SK-N-SH treated with all-trans-retinoic acid at 6 μM for 48 hours (cell line): ENCODE data around the gene MAP1A.

Experiments used
- ARNTL ChIP-seq: fragments of 450-650 bp; formaldehyde crosslinking; IDR thresholded peaks from 2 replicates; pipeline ENCODE4 v1.5.0; 2020; ENCODE audit warnings: low read depth, mild to moderate bottlenecking, moderate library complexity, borderline replicate concordance
- BACH2 ChIP-seq: fragments of 250-450 bp; sonication (Bioruptor Pico); IDR thresholded peaks from 2 replicates; pipeline ENCODE4 v1.9.0; 2021; ENCODE audit warnings: mild to moderate bottlenecking, borderline replicate concordance
- CREB5 ChIP-seq: fragments of 250-450 bp; sonication (Bioruptor Pico); IDR thresholded peaks from 2 replicates; pipeline ENCODE4 v1.5.1; 2020; ENCODE audit warnings: low read depth, mild to moderate bottlenecking, moderate library complexity
- GLIS3 ChIP-seq: fragments of 250-450 bp; sonication (Bioruptor Pico); IDR thresholded peaks from 2 replicates; pipeline ENCODE4 v1.5.0; 2020; ENCODE audit warnings: mild to moderate bottlenecking, moderate library complexity
- PATZ1 ChIP-seq: fragments of 250-450 bp; sonication (Bioruptor Pico); IDR thresholded peaks from 2 replicates; pipeline ENCODE4 v1.8.0; 2020; ENCODE audit warnings: mild to moderate bottlenecking, moderate library complexity, borderline replicate concordance
- POU6F1 ChIP-seq: fragments of 250-450 bp; sonication (Bioruptor Pico); IDR thresholded peaks from 2 replicates; pipeline ENCODE4 v1.8.0; 2021; ENCODE audit warnings: low read depth, mild to moderate bottlenecking, moderate library complexity, borderline replicate concordance
- RARB ChIP-seq: fragments of 250-450 bp; sonication (Bioruptor Pico); IDR thresholded peaks from 2 replicates; pipeline ENCODE4 v1.8.0; 2021; ENCODE audit warnings: mild to moderate bottlenecking, moderate library complexity
- SNAI2 ChIP-seq: fragments of 250-450 bp; sonication (Bioruptor Pico); IDR thresholded peaks from 2 replicates; pipeline ENCODE4 v1.5.0; 2020; ENCODE audit warnings: mild to moderate bottlenecking, moderate library complexity
- TCF4 ChIP-seq: fragments of 250-450 bp; sonication (Bioruptor Pico); IDR thresholded peaks from 2 replicates; pipeline ENCODE4 v1.8.0; 2021; ENCODE audit warnings: mild to moderate bottlenecking, moderate library complexity, borderline replicate concordance
- ZFP3 ChIP-seq: fragments of 250-450 bp; sonication (Bioruptor Pico); IDR thresholded peaks from 2 replicates; pipeline ENCODE4 v1.5.0; 2020; ENCODE audit warnings: mild to moderate bottlenecking, moderate library complexity
- ZFP30 ChIP-seq: fragments of 450-650 bp; formaldehyde crosslinking; IDR thresholded peaks from 2 replicates; pipeline ENCODE4 v1.5.0; 2022; ENCODE audit warnings: mild to moderate bottlenecking, moderate library complexity
- ZNF565 ChIP-seq: fragments of 450-650 bp; formaldehyde crosslinking; conservative IDR thresholded peaks from 2 replicates; pipeline ENCODE4 v1.5.0; 2020; ENCODE audit warnings: low read depth, mild to moderate bottlenecking, moderate library complexity
- TF ChIP-seq, protein P1 (sequence below): fragments of 250-450 bp; sonication (Bioruptor Pico); IDR thresholded peaks from 2 replicates; pipeline ENCODE4 v1.5.0; 2020; ENCODE audit warnings: mild to moderate bottlenecking, moderate library complexity

DNA sequence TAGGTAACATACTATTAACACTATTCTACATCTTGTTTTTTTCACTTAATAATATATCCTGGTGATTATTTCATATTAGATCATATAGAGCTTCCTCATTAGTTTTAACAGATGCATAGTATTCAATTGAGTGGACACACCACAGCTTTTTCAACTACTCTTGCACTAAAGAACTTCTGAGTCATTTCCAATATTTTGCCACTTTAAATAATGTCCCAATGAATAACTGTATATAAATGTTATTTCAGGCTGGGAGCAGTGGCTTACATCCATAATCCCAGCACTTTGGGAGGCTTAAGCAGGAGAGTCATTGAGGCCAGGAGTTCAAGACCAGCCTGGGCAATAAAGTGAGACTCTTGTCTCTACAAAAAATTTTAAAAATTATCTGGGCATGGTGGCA, 26.9 kb downstream of the MAP1A start:
- no peak for TF ChIP-seq GLIS3 (CRISPR knock-in tag)
- TF ChIP-seq PATZ1 = no peak
- TF ChIP-seq ZNF565 (CRISPR knock-in tag) = no peak
- TF ChIP-seq BACH2 = no peak
- TF ChIP-seq, protein P1, sequence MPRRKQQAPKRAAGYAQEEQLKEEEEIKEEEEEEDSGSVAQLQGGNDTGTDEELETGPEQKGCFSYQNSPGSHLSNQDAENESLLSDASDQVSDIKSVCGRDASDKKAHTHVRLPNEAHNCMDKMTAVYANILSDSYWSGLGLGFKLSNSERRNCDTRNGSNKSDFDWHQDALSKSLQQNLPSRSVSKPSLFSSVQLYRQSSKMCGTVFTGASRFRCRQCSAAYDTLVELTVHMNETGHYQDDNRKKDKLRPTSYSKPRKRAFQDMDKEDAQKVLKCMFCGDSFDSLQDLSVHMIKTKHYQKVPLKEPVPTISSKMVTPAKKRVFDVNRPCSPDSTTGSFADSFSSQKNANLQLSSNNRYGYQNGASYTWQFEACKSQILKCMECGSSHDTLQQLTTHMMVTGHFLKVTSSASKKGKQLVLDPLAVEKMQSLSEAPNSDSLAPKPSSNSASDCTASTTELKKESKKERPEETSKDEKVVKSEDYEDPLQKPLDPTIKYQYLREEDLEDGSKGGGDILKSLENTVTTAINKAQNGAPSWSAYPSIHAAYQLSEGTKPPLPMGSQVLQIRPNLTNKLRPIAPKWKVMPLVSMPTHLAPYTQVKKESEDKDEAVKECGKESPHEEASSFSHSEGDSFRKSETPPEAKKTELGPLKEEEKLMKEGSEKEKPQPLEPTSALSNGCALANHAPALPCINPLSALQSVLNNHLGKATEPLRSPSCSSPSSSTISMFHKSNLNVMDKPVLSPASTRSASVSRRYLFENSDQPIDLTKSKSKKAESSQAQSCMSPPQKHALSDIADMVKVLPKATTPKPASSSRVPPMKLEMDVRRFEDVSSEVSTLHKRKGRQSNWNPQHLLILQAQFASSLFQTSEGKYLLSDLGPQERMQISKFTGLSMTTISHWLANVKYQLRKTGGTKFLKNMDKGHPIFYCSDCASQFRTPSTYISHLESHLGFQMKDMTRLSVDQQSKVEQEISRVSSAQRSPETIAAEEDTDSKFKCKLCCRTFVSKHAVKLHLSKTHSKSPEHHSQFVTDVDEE (CRISPR knock-in tag) = no peak
- no peak for TF ChIP-seq SNAI2
- no peak for TF ChIP-seq TCF4 (CRISPR knock-in tag)
- no peak for TF ChIP-seq ZFP30 (CRISPR knock-in tag)
- TF ChIP-seq POU6F1 (CRISPR knock-in tag) = no peak
- TF ChIP-seq RARB = no peak
- no peak for TF ChIP-seq ZFP3 (CRISPR knock-in tag)
- no peak for TF ChIP-seq ARNTL (CRISPR knock-in tag)
- no peak for TF ChIP-seq CREB5 (CRISPR knock-in tag)
